CD4-positive, alpha-beta T cell treated with Interleukin-2 at 100 ng/mL for 4 hours (primary cell): ENCODE measurements around the gene TWIST2.

Source experiments
- DNase-seq: peaks from one replicate; pipeline ENCODE4 v3.0.0-alpha.2; 2020; ENCODE audit warnings: low spot score

Gene TWIST2

DNA sequence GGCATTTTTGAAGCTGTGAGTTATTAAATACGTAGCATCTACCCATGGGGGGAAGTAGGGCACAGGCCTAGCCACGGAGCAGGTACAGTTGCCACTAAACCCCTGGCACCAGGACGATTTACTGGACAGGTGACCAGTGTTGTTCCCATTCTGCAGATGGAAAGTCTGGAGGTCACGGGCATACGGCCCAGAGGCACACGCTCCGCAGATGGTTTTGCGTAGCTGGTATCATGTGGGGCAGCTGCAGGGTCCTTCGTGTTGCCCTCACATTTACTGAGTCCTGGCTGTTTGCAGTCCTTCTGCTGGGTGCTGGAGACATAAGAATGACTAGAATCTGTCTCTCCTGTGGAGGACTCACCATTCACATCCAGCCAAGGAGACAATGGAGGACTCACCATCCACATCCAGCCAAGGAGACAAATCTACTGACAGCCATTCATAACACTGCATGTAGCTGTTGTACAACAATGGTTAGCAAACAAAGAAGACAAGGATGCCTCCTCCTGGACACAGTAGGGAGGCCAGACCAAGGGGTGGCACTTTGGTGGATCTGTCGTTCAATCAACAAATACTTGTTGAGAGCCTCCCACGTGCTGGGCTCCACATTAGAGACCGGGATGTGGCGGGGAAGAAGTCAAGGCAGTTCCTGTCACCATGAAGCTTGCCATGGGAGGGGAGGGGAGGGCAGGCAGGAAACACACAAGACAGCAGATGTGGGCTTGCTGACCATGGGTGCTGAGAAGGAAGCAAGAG, 24.9 kb downstream of the TWIST2 start:
- DNase-seq = no peak

GRCh38 chr2:238873381-238873801, 25.5 kb downstream of the TWIST2 start:
- DNase-seq = no peak

DNA sequence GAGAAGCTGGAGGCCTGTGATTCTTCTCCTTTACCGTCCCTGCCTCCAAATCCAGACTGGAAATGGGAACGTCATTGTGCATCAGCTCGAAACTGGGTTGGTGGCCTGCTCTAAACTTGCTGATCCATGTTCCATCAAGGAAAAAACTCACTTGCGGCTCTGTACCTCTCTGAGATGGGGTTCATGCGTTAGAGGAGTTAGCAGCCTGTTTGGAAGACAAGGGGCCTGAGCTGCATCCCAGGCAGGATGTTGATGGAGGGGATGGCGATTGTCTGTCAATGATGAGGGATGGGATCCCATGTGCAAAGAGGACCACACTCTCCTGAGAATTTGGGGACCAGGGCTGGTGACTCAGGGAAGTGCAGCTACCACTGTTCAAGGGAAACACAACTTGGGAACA, 26.0 kb downstream of the TWIST2 start:
- no peak for DNase-seq

DNA sequence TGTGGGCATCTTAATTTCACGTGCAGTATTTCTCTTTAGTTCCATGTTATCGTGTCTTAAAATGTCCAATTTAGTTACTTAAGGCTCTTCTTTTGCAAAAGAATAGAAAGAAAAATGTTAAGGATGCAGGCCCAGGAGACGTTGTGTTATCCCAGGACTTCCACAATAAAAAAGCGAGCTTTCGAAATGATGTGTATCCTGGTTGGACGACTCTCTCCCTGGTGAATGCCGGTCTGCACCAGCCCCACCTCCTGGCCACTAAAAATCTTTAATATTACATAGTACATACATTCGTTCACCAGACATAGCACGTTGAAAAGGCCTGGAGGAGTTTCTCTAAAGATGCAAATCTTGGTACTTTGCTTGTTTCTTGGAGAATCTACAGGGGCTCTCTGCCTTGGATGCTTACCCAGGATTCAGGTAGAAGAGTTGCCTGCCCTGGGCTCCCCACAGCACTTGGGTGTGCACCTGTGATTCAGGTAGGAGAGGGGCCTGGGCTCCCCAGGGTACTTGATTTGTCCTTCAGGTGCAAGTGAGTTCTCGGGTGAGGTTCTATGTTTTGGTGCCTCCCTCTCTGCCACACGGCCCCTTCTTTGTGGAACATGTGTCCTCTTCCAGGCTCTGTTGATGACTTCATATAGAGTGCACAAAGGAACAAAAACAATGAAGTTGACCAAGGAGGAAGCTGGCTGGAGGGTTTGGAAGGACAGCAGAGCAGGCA, 26.6 kb downstream of the TWIST2 start:
- no peak for DNase-seq

GRCh38 chr2:238875101-238875470, 27.2 kb downstream of the TWIST2 start:
- no peak for DNase-seq

DNA sequence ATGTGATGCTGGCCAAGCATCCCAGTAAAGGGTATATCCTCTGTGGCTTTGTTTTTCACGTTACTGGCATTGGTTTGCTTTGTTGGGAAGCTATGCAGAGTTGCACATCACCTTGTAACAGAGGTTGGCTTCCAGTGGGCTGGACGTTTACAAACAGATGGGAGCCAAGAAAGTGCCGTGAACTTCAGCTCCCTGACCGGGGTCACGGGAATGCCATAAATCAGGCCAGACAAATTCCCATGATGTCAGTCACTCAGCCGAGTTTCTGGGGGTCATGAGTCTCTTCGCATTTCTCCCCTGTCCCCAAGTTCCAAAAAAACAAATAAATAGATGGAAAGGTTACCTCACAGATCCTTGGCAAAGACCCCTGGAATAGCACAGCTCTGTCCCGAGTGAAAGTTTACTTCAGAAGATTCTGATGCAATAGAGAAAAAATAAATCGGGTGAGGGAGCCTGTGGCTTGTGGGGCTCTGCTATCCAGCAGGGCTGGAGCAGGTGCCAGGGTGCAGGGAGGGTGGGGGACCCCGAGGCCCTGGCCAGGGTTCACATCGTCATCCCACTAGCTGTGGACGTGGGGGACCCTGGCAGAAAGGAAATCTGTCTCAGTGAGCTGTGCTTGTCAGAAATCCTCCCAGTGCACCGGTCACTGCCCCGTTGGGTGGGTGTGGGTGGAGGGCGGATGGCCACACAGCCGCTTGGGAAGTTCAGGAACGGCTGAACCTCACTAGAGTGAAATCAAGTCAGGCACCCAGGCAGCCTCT, 27.8 kb downstream of the TWIST2 start:
- no peak for DNase-seq

GRCh38 chr2:238876232-238876630, 28.3 kb downstream of the TWIST2 start:
- no peak for DNase-seq

- no peak for DNase-seq
These were observed 30.3 kb downstream of the TWIST2 start for GRCh38 chr2:238878051-238878735.

GRCh38 chr2:238879043-238879442, 31.2 kb downstream of the TWIST2 start:
- no peak for DNase-seq

- DNase-seq = no peak
These were observed 31.9 kb downstream of the TWIST2 start for GRCh38 chr2:238879621-238880377.

GRCh38 chr2:238881353-238882081, 33.6 kb downstream of the TWIST2 start:
- DNase-seq = no peak

DNA sequence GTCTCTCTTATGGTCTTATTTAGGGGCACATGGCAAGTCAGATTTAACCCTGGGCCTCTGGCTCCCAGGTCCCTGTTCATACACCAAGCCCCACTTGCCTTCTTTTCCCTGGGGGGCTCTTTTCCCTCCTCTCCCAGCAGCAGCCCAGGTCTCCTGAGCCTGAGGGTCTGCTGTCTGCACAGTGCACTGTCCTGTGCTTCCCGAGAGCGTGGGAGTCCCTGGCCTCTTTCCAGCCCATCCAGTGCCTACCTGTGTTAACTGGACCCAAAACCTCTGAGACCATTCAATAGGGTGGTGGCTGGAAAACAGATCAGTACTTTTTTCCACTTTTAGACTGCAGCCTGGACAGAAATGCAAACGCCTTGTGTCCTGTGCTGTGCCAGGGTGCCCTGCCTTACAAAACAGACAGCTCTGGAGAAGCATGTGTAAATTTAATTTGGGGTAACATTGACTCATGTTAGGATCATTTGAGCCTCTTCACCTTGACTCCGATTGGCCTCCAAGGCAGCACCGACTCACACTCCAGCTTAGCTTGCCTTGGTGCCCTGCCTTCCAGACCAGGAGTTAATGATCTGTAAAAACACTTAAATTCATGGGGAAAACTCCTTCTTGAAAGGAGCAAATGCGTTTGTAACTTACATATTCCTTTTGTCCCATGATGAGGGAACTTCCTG, 34.3 kb downstream of the TWIST2 start:
- no peak for DNase-seq

DNA sequence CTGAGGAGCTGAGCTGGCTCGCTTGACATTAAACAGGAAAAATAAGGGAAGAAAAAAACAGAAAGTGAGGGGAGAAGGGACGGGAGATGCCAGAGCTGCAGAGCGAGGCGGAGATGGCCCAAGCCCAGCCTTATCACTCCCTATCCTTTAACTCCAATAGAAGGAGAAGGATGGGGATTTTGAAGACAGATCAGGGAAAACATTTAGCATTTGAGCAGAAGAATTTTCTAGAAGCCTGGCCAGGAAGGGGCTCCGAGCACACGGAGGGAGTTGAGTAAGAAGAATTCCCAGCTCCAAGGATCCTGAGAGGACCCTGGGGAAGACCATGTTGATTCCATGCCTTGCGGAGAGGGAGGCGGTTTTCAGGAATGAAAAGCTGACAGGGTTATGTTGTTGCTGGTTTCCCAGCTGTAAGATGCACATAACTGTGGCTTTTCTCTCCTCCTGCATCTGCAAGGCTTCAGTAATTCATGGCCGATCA, 35.6 kb downstream of the TWIST2 start:
- DNase-seq = no peak

GRCh38 chr2:238884122-238884811, 36.4 kb downstream of the TWIST2 start:
- no peak for DNase-seq

- DNase-seq = no peak
These were observed 37.0 kb downstream of the TWIST2 start for GRCh38 chr2:238884812-238885408.

DNA sequence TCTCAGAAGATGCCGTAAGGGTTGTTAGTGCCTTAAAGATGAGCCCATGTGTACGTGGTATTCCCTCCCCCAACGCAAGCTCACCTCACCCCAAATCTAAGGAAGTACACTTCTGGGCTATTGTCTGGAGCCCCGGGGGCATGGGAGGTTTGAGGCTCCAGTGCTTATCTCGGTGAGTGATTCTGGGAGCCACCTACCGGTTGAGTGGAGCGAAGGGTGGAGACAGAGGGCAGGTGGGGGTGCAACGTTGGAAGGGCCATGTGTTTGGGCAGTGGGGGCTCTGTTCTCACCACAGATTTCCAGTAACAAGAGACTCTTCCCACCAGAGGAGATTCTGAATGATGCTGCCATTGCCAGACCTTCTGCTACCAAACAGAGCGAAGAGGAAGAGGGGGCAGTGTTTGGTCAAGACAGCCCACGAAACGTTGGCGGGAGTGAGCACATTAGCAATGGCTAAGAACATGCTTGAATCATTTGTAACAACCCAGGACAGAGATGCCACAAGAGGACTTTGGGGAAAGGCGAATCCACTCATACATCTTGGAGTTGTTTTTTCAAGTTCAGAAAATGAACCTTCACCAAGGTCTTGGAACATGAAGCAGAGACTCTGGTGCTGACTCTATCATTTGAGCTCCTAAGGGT, 38.7 kb downstream of the TWIST2 start:
- DNase-seq = no peak

- no peak for DNase-seq
These were observed 39.7 kb downstream of the TWIST2 start for GRCh38 chr2:238887616-238888015.

DNA sequence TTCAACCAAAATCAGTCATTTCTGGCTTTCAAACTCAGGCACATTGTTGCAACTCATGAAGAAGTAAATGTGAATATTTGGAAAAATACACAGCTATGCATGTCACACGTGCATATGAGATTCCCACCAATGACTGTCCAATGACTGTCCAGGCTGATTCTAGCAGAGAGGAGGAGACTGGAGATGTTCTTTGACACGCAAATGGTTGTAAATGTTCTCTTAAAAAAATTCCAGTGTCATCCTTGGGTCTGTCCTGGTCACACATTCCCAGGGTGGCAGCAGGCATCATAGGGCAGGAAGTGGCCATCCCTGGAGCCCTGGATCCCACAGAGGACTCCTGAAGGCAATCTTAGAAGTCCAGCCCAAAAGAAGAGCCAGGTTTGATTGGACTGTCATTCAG, 40.9 kb downstream of the TWIST2 start:
- DNase-seq = no peak

GRCh38 chr2:238890131-238890530, 42.2 kb downstream of the TWIST2 start:
- no peak for DNase-seq
